Parathyroid adenoma (tissue), 2 donors: Measurements from ENCODE around the gene SMCO4.

Experiments
- H2AFZ ChIP-seq: fragments of 300-600 bp; sonication (generic); one replicate; pipeline ENCODE4 v1.7.0; 2017; ENCODE audit warnings: antibody characterized with exemption, mild to moderate bottlenecking
- H3K27ac ChIP-seq: fragments of 300-600 bp; sonication (generic); one replicate; pipeline ENCODE4 v1.7.0; 2017
- H3K27me3 ChIP-seq: fragments of 300-600 bp; sonication (generic); one replicate; pipeline ENCODE4 v1.7.0; 2017; ENCODE audit warnings: low read length; ENCODE audit not compliant: control insufficient read depth, insufficient read depth
- H3K36me3 ChIP-seq: fragments of 300-600 bp; sonication (generic); one replicate; pipeline ENCODE4 v1.7.0; 2017; ENCODE audit warnings: low read length; ENCODE audit not compliant: control insufficient read depth, insufficient read depth
- H3K4me1 ChIP-seq: fragments of 300-600 bp; sonication (generic); one replicate; pipeline ENCODE4 v1.7.0; 2017; ENCODE audit warnings: control low read depth
- H3K4me2 ChIP-seq: fragments of 300-600 bp; sonication (generic); one replicate; pipeline ENCODE4 v1.7.0; 2017; ENCODE audit warnings: low read length
- H3K4me3 ChIP-seq: fragments of 300-600 bp; sonication (generic); one replicate; pipeline ENCODE4 v1.7.0; 2017; ENCODE audit warnings: low read depth, low read length
- H3K79me2 ChIP-seq: fragments of 300-600 bp; sonication (generic); one replicate; pipeline ENCODE4 v1.7.0; 2017; ENCODE audit warnings: control low read depth
- H3K9ac ChIP-seq: fragments of 300-600 bp; sonication (generic); one replicate; pipeline ENCODE4 v1.7.0; 2017; ENCODE audit warnings: mild to moderate bottlenecking
- H3K9me3 ChIP-seq: fragments of 300-600 bp; sonication (generic); one replicate; pipeline ENCODE4 v1.7.0; 2017; ENCODE audit warnings: low read length; ENCODE audit not compliant: control insufficient read depth
- TF ChIP-seq, protein P1 (sequence below): fragments of 300-600 bp; sonication (generic); IDR thresholded peaks from one replicate; pipeline ENCODE4 v1.7.0; 2017; ENCODE audit warnings: antibody characterized with exemption, mild to moderate bottlenecking
- donor health status: primary hyperparathyroidism.

The SMCO4 gene

DNA sequence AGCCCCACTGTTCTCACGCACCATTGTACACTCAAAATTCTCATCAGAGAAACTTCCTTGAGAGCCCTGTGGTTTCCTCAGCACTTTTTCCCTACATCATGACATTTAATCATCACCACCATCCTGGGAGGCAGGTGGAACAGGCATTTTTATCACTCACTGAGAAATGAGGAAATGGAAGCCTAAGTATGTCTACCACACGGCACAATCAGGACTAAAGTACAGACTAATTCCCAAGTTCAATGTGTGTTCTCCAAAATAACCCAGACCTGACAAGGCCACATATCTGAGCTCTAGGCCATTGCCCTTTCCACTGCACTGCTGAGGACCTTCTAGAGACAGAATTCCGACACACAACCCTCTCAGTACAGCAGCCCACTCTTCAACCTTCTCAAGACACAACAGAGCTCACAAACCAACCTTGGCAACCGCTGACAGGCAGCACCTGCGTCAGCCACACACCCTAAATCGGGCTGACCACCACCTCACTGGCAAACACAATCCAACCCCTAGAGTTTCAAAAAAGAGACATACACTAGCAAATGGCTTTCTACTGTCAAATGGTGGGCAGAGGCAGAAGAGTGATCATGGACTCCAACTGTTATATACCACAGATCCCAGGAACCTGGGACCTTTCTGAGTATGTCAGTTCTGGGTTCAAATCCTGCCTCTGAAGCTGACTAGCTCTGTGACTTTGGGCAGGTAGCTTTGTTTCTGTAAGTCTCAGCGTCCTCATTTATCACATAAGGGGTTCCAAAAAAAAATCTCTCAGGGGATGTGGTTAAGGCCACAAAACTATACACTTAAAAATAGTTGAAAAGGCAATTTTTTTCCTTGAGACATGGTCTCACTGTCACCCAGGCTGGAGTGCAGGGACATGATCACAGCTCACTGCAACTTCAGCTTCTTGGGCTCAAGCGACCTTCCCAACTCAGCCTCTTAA is 16.3 kb downstream of the SMCO4 start:
- Histone ChIP-seq H3K4me1 (peaks cover 16% of the 10 kb centered on the region), H3K79me2 (no peaks in the 10 kb centered on the region), H3K4me2 (no peak overlapping the region), H3K27ac (no peak overlapping the region), H3K4me3 (no peak overlapping the region), H3K36me3 (no peaks in the 10 kb centered on the region), H3K9ac (no peak overlapping the region), H3K9me3 (no peaks in the 10 kb centered on the region), H3K27me3 (no peaks in the 10 kb centered on the region), H2AFZ (no peak overlapping the region)
- TF ChIP-seq, protein P1, sequence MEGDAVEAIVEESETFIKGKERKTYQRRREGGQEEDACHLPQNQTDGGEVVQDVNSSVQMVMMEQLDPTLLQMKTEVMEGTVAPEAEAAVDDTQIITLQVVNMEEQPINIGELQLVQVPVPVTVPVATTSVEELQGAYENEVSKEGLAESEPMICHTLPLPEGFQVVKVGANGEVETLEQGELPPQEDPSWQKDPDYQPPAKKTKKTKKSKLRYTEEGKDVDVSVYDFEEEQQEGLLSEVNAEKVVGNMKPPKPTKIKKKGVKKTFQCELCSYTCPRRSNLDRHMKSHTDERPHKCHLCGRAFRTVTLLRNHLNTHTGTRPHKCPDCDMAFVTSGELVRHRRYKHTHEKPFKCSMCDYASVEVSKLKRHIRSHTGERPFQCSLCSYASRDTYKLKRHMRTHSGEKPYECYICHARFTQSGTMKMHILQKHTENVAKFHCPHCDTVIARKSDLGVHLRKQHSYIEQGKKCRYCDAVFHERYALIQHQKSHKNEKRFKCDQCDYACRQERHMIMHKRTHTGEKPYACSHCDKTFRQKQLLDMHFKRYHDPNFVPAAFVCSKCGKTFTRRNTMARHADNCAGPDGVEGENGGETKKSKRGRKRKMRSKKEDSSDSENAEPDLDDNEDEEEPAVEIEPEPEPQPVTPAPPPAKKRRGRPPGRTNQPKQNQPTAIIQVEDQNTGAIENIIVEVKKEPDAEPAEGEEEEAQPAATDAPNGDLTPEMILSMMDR, result no peak

DNA sequence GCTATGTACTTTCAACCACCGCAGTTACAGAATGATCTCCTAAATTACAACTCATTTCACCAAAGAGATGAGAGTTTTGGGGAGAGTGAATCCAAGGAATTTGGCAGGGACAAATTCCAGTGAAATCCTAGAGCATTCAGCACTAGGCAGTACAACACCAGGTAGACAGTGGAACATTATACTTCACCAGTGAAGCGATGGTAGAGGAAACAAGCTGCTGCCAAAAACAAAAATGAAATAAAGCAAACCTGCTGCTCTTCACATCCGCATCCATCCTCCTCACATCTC is 16.9 kb downstream of the SMCO4 start:
- no peak overlapping the region for H2AFZ ChIP-seq
- H3K36me3 ChIP-seq, result no peaks in the 10 kb centered on the region
- H3K4me3 ChIP-seq, result no peak overlapping the region
- H3K4me2 ChIP-seq, result no peak overlapping the region
- no peaks in the 10 kb centered on the region for H3K79me2 ChIP-seq
- no peaks in the 10 kb centered on the region for H3K27me3 ChIP-seq
- no peaks in the 10 kb centered on the region for H3K9me3 ChIP-seq
- H3K4me1 ChIP-seq, result peaks cover 16% of the 10 kb centered on the region
- no peak overlapping the region for H3K27ac ChIP-seq
- TF ChIP-seq, protein P1, result no peak
- no peak overlapping the region for H3K9ac ChIP-seq

DNA sequence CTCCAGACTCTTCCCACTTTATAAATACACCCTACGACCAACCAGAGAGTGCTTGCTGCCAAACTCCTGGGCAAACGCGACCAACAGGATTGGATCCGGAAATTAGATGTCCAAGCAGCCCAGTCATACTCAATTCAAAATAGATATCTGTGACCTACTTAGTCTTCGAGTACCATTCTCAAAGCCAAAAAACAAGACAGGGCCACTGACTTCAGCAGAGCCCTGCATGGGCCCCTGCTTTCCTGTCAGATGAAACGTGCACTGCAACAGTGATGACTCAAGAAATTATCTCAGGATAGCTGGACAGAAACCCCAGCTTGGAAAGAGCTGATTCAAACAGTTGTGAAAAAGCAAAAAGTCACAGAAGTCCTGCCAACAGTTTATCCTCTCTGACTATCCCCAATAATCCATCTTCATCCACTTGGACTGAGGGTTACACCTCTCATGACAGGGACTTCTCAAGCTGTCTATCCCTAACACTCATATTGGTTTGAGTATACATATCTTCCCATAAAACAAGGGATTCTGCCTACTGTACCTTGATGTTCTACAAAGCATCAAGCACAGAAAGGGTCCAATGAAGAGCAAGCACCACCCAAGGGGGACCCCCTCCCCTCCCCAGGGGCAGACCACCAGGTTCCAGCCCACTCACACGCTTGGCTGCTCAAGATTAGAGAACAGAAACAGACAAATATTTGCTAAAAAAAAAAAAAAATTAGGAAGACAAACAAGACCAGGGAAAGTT is 17.4 kb downstream of the SMCO4 start:
- no peak overlapping the region for H3K27ac ChIP-seq
- no peaks in the 10 kb centered on the region for H3K9me3 ChIP-seq
- H3K4me3 ChIP-seq, result no peak overlapping the region
- H3K9ac ChIP-seq, result no peak overlapping the region
- H3K27me3 ChIP-seq, result no peaks in the 10 kb centered on the region
- no peak overlapping the region for H3K4me2 ChIP-seq
- H3K4me1 ChIP-seq, result peaks cover 16% of the 10 kb centered on the region
- no peak overlapping the region for H2AFZ ChIP-seq
- TF ChIP-seq, protein P1, result no peak
- H3K36me3 ChIP-seq, result no peaks in the 10 kb centered on the region
- no peaks in the 10 kb centered on the region for H3K79me2 ChIP-seq

DNA sequence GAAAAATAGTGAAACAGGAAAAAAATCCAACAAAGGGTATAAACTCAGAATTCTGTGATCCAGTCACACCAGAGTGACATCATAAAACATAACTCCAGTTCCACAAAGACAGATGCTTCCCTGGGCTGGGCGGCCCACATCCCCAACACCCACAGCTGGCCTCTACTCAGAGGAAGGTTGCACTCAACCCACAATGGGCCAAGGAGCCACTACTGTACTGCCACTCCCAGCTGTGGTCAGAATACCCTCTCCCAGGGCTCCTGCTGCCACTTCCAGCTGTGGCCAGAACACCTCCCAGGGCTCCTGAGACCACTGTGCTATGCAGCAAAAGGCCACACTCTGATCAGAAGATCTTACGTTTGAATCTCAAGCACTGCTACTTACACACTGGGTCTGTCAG is 18.3 kb downstream of the SMCO4 start:
- Histone ChIP-seq H3K27me3 (no peaks in the 10 kb centered on the region), H3K4me2 (no peak overlapping the region), H3K4me3 (no peak overlapping the region), H3K36me3 (no peaks in the 10 kb centered on the region), H3K9me3 (no peaks in the 10 kb centered on the region), H3K79me2 (peaks cover 2% of the 10 kb centered on the region), H2AFZ (no peak overlapping the region), H3K9ac (no peak overlapping the region), H3K4me1 (peaks cover 13% of the 10 kb centered on the region), H3K27ac (no peak overlapping the region)
- TF ChIP-seq, protein P1, result no peak
